GM12864 (cell line): ENCODE measurements around the gene NSD1.
A peak's percentile ranks its signal among the peaks of the same experiment; 100 is the strongest.
"Not testable (repeated sequence)": the region's sequence is repeated elsewhere in the genome, so short reads cannot be mapped to it uniquely, and the experiment has no call there.

ENCODE experiments used
- DNase-seq: peaks from one replicate; pipeline ENCODE4 v3.0.0-alpha.2; 2011; ENCODE audit warnings: low read depth
- H3K4me3 ChIP-seq: 2 replicates; pipeline ENCODE4 v1.5.1; 2011; ENCODE audit warnings: mild to moderate bottlenecking, low read depth, low read length, control low read depth
- CTCF ChIP-seq: IDR thresholded peaks from 2 replicates; pipeline ENCODE4 v1.5.1; 2011; ENCODE audit warnings: low read depth, mild to moderate bottlenecking, moderate library complexity, low read length, control low read depth, inconsistent platforms; ENCODE audit errors: missing control alignments

Gene NSD1

GRCh38 chr5:177169271-177169670 lies 35.7 kb downstream of the NSD1 start:
- no peak for DNase-seq
- no peak for TF ChIP-seq CTCF
- no peak overlapping the region for H3K4me3 ChIP-seq

DNA sequence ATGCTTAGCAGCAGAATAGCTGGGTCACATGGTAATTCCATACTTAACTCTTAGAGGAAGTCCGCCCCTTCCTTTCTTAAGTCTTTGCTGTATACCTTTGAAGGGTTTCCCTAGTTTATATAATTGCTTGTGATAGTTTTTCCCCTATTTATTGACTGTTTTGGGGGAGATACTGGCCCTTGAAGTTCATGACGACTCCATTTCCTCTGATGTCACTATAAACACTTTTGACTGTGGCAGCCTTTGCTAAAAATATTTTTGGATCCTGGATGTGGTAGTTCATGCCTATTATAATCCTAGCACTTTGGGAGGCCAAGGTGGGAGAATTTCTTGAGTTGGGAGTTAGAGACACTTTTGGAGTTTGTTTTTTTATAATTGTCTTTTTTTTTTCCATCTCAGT lies 38.4 kb downstream of the NSD1 start:
- no peak for DNase-seq
- H3K4me3 ChIP-seq: no peak overlapping the region
- no peak for TF ChIP-seq CTCF

DNA sequence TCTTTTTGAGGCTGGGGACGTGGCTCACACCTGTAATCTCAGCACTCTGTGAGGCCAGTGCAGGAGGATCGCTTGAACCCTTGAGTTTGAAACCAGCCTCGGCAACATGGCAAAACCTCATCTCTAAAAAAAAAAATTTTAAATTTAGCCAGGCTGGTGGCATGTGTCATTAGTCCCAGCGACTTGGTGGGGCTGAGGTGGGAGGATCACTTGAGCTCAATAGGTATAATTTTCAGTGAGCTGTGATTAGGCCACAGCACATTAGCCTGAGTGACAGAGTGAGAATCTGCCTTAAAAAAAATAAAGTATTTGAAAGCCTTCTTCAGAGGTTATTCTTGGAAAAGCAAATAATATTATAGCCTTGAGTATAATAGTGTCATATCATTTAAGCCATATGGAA lies 41.8 kb downstream of the NSD1 start:
- H3K4me3 ChIP-seq: no peak overlapping the region
- no peak for DNase-seq
- no peak for TF ChIP-seq CTCF

DNA sequence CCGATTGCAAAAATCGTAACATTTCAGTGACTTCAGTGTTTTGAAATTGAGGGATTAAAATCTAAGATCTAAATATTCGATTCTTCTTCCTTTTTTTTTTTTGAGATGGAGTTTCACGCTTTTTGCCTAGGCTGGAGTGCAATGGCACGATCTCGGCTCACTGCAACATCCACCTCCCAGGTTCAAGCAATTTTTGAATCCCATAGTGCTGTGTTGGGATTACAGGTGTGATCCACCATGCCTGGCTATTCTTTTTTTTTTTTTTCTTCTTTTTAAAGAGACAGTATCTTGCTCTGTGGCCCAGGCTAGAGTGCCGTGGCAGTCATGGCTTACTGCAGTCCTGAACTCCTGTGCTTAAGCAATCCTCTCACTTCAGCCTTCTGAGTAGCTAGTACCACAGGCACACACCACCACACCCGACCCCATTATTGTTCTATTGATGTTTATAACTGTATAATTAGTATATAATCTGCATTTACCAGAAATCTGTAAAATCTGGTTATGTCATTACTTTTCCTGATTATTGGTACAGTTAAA lies 42.7 kb downstream of the NSD1 start:
- H3K4me3 ChIP-seq: no peak overlapping the region
- no peak for TF ChIP-seq CTCF
- no peak for DNase-seq

DNA sequence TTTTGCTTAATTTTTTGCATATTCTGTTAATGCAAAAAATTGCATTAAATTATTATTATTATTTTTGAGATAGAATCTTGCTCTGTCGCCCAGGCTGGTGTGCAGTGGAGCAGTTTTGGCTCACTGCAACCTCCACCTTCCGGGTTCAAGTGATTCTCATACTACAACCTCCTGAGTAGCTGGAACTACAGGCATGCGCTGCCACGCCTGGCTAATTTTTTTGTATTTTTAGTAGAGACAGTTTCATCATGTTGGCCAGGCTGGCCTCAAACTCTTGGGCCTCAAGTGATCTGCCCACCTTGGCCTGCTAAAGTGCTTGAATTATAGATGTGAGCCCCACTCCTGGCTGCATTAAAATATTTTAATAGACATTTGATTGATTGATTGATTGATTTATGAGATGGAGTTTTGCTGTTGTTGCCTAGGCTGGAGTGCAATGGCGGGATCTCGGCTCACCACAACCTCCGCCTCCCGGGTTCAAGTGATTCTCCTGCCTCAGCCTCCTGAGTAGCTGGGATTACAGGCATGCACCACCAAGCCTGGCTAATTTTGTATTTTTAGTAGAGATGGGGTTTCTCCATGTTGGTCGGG lies 44.4 kb downstream of the NSD1 start:
- DNase-seq: peak; percentile 30

GRCh38 chr5:177178733-177179304 lies 45.2 kb downstream of the NSD1 start:
- H3K4me3 ChIP-seq: no peak overlapping the region
- no peak for TF ChIP-seq CTCF
- no peak for DNase-seq

More for the DNA sequence above, 44.4 kb downstream of the NSD1 start:
- H3K4me3 ChIP-seq: not testable (repeated sequence)

DNA sequence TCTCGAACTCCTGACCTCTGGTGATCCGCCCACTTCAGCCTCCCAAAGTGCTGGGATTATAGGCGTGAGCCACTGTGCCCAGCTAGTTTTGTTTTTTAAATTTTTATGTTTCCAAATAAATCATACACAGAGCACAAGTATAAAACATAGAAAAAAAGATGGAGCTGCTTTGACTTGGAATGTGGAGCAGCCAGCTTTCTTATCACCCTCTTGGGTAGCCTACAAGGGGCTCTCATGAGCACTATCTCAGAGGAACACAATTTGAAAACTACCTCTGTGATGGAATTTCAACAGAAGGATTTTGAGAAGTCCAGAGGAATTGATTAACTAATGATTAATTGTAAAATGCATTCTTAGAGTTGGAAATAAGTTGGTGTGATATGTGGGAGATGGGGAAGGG lies 45.9 kb downstream of the NSD1 start:
- DNase-seq: no peak
- no peak for TF ChIP-seq CTCF
- no peak overlapping the region for H3K4me3 ChIP-seq
